Stimulated activated memory B cell treated with anti-CD40 and anti-IgM and Interleukin-4, amounts not matched to agents 10 μg/mL and 1 μg/mL and 100 μg/mL, for 72 hours (primary cell): ENCODE data around the gene NATD1.
A peak's percentile ranks its signal among the peaks of the same experiment; 100 is the strongest.

ENCODE experiments used
- ATAC-seq: fragments of 150-1000 bp; cut with Tn5 transposase; 2 replicates; pipeline ENCODE4 v1.10.0; 2021
- H3K27ac Mint-ChIP-seq: one replicate; pipeline ENCODE4 v1.8.0; 2022; ENCODE audit warnings: mild to moderate bottlenecking, mixed read lengths
- H3K27me3 Mint-ChIP-seq: one replicate; pipeline ENCODE4 v1.8.0; 2022; ENCODE audit warnings: mixed read lengths
- H3K36me3 Mint-ChIP-seq: one replicate; pipeline ENCODE4 v1.8.0; 2022; ENCODE audit warnings: mixed read lengths
- H3K4me1 Mint-ChIP-seq: one replicate; pipeline ENCODE4 v1.8.0; 2022; ENCODE audit warnings: mixed read lengths
- H3K4me3 Mint-ChIP-seq: one replicate; pipeline ENCODE4 v1.8.0; 2022; ENCODE audit warnings: mild to moderate bottlenecking, moderate library complexity, mixed read lengths
- H3K9me3 Mint-ChIP-seq: one replicate; pipeline ENCODE4 v1.8.0; 2022; ENCODE audit warnings: mixed read lengths

The NATD1 gene

DNA sequence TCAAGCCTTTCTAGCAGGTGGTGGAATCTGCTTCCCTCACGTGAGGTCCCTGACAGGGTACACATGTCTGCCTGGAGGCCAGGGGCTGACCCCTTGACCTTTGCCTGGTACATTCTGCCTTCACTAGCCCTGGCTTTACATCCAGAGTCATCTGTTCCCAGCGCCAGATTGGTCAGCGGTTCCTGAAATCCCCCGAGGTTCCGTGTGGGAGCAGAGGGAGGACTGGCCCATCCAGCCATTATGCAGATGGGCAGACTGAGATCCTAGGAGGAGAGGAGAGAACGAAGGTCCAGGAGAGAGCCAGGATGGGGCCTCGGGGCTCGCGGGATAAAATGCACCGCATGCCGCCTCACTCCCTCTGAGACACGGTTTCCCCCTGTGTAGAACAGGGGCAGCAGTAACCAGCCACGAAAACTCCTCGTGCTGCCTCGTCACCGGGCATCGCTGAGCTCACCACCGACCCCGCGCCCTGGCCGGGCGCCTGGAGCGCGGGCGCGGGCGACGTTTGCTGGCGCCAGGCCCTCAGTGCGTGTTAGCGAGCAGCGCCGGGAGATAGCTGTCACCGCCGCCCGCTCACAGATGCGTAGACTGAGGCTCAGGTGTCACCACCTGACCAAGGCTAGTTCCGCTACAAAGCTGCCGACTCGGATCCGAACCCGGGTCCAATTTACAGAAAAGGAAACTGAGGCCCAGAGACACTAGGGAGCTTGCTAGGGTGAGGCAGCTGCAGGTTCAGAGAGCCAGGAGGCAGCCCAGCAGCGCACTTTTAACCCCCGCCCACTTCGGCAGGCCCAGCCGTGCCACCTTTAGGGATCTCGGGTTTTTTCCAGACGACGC, 30.5 kb upstream of the NATD1 start:
- H3K9me3 Mint-ChIP-seq: no peaks in the 10 kb centered on the region
- H3K4me1 Mint-ChIP-seq: peaks cover 85% of the 10 kb centered on the region
- no peaks in the 10 kb centered on the region for H3K27me3 Mint-ChIP-seq
- peak overlapping the region; percentile 92 for H3K27ac Mint-ChIP-seq
- peak; percentile 0 for ATAC-seq
- peaks cover 14% of the 10 kb centered on the region for H3K36me3 Mint-ChIP-seq
- H3K4me3 Mint-ChIP-seq: peak overlapping the region; percentile 98

GRCh38 chr17:21282850-21283249, 29.6 kb upstream of the NATD1 start:
- Mint-ChIP-seq H3K4me1 (peaks cover 82% of the 10 kb centered on the region), H3K36me3 (peaks cover 14% of the 10 kb centered on the region), H3K4me3 (peak overlapping the region; percentile 50), H3K9me3 (no peaks in the 10 kb centered on the region), H3K27ac (peak overlapping the region; percentile 41), H3K27me3 (no peaks in the 10 kb centered on the region)
- ATAC-seq: no peak

DNA sequence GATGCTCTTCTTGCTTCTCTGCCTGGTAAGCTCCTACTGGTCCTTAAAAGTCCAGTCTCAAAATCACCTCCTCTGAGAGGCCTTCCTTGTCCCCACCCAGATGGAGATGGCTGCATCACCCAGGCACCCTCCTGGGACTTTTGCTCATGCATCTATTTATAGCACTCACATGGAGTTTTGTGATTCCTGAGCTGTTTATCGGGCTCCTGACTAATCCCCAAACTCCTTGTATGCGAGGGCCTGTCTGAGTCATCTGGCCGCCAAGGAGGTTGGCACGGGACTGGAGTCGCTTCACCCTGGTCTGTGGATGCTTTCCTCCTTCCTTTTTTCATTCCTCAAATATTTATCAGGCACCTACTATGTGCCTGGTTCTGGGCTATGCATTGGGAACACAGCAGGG, 29.0 kb upstream of the NATD1 start:
- ATAC-seq: no peak
- Mint-ChIP-seq H3K27ac (peak overlapping the region; percentile 41), H3K9me3 (no peaks in the 10 kb centered on the region), H3K4me1 (peaks cover 76% of the 10 kb centered on the region), H3K27me3 (no peaks in the 10 kb centered on the region), H3K36me3 (peaks cover 14% of the 10 kb centered on the region), H3K4me3 (peak overlapping the region; percentile 54)

GRCh38 chr17:21280081-21280518, 26.9 kb upstream of the NATD1 start:
- Mint-ChIP-seq H3K4me3 (no peak overlapping the region), H3K4me1 (peaks cover 65% of the 10 kb centered on the region), H3K27ac (peak overlapping the region; percentile 11), H3K36me3 (no peaks in the 10 kb centered on the region), H3K9me3 (no peaks in the 10 kb centered on the region), H3K27me3 (no peaks in the 10 kb centered on the region)
- peak; percentile 61 for ATAC-seq

GRCh38 chr17:21279582-21279981, 26.4 kb upstream of the NATD1 start:
- ATAC-seq: no peak
- Mint-ChIP-seq H3K4me3 (no peak overlapping the region), H3K27me3 (no peaks in the 10 kb centered on the region), H3K27ac (peak overlapping the region; percentile 11), H3K9me3 (no peaks in the 10 kb centered on the region), H3K36me3 (no peaks in the 10 kb centered on the region), H3K4me1 (peaks cover 70% of the 10 kb centered on the region)

DNA sequence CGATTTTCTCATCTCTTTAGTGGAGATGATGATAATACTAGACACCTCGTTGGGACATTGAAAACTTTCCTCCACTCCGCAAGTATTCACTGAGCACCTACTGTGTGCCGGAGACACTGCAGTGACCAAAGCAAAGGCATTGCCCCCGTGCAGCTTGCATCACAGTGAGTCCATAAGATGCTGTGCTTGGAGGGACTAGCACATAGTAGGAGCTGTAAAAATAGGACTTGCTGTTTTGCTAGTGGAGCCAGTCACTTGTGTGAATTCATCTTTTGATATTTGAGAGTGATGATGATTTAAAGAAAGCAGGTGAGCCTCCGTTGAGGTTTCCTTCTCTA, 26.0 kb upstream of the NATD1 start:
- Mint-ChIP-seq H3K27ac (peak overlapping the region; percentile 11), H3K4me1 (peaks cover 70% of the 10 kb centered on the region), H3K4me3 (no peak overlapping the region), H3K36me3 (no peaks in the 10 kb centered on the region), H3K9me3 (no peaks in the 10 kb centered on the region), H3K27me3 (no peaks in the 10 kb centered on the region)
- no peak for ATAC-seq

- Mint-ChIP-seq H3K36me3 (no peaks in the 10 kb centered on the region), H3K27ac (peak overlapping the region; percentile 11), H3K27me3 (no peaks in the 10 kb centered on the region), H3K4me1 (peaks cover 69% of the 10 kb centered on the region), H3K9me3 (no peaks in the 10 kb centered on the region), H3K4me3 (no peak overlapping the region)
- no peak for ATAC-seq
Measured at GRCh38 chr17:21278450-21279197, 25.4 kb upstream of the NATD1 start.

- H3K4me3 Mint-ChIP-seq: no peak overlapping the region
Measured at GRCh38 chr17:21277332-21277731, 24.1 kb upstream of the NATD1 start.

DNA sequence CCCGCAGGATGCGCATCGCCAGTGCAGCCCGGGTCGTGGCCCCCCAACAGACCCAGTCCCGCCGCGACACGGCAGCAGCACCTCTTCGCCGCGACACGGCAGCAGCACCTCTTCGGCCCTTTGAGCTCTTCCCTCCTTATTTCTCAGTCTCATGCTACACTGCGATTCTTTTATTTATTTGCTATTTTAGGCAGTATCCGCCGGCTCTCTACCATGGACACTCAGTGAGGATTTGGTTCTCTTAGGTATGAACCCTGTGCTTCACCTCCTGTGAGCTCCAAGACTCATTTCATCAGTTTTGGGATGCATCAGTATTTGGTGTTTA, 23.0 kb upstream of the NATD1 start:
- no peaks in the 10 kb centered on the region for H3K9me3 Mint-ChIP-seq
- H3K4me3 Mint-ChIP-seq: peak overlapping the region; percentile 85
- H3K4me1 Mint-ChIP-seq: peaks cover 46% of the 10 kb centered on the region

More at GRCh38 chr17:21277332-21277731, 24.1 kb upstream of the NATD1 start:
- no peak for ATAC-seq
- Mint-ChIP-seq H3K36me3 (no peaks in the 10 kb centered on the region), H3K27ac (no peak overlapping the region), H3K27me3 (no peaks in the 10 kb centered on the region), H3K9me3 (no peaks in the 10 kb centered on the region), H3K4me1 (peaks cover 57% of the 10 kb centered on the region)

GRCh38 chr17:21275579-21276263, 22.5 kb upstream of the NATD1 start:
- Mint-ChIP-seq H3K4me3 (peak overlapping the region; percentile 85), H3K27me3 (no peaks in the 10 kb centered on the region), H3K36me3 (no peaks in the 10 kb centered on the region), H3K9me3 (no peaks in the 10 kb centered on the region), H3K27ac (peak overlapping the region; percentile 86), H3K4me1 (peaks cover 41% of the 10 kb centered on the region)
- peak; percentile 96 for ATAC-seq

More for the DNA sequence above, 23.0 kb upstream of the NATD1 start:
- no peak for ATAC-seq
- peak overlapping the region; percentile 86 for H3K27ac Mint-ChIP-seq
- no peaks in the 10 kb centered on the region for H3K27me3 Mint-ChIP-seq
- no peaks in the 10 kb centered on the region for H3K36me3 Mint-ChIP-seq

DNA sequence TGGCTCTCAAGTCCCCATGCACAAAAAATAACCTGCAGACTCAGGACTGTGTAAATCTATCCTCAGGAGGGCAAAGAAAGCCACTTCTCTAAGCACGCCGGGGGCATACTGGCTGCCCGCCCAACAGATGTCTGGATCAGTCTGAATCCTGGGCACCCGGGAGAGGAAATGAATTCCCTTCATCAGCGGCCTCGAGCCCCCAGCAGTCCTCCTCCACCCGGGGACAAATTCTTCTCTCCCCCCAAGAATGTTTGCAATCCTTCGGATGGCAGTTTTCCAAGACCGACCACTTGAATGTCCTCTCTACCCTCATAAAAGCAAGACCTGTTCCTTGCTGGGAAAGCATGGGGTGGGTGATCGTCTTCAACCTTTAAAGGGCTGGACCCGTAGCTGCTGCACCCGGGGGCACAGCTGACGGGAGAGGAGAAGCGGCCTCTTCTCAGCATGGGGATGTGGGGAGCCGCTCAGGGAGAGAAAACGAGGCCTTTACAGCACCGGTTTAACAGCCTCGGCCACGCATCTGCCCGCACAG, 21.9 kb upstream of the NATD1 start:
- Mint-ChIP-seq H3K4me3 (peak overlapping the region; percentile 85), H3K9me3 (no peaks in the 10 kb centered on the region), H3K4me1 (peaks cover 35% of the 10 kb centered on the region), H3K27ac (peak overlapping the region; percentile 86), H3K27me3 (no peaks in the 10 kb centered on the region), H3K36me3 (no peaks in the 10 kb centered on the region)
- peak; percentile 0 for ATAC-seq

- no peak for ATAC-seq
- Mint-ChIP-seq H3K27ac (peak overlapping the region; percentile 33), H3K27me3 (no peaks in the 10 kb centered on the region), H3K9me3 (no peaks in the 10 kb centered on the region), H3K4me1 (peaks cover 28% of the 10 kb centered on the region), H3K36me3 (no peaks in the 10 kb centered on the region), H3K4me3 (no peak overlapping the region)
Measured at GRCh38 chr17:21272881-21273792, 19.9 kb upstream of the NATD1 start.

DNA sequence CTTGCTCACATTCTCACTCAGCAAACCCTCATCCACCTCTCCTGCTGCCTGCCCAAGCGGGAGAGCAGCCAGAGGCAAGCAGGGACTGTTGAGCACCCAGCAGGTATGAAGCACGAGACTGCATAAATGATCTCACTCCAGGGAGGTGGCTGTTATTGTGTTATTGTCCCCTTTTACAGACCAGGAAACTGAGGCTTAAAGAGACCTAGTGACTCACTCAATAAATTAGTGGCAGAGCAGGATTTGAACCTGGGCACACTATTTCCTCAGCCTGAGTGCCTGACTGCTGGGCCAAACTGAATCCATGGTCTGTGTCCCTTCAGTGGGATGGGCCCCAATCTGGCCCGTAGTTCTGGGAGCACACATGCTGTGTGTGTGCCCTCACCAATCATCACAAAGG, 19.0 kb upstream of the NATD1 start:
- H3K27ac Mint-ChIP-seq: peak overlapping the region; percentile 33
- H3K36me3 Mint-ChIP-seq: no peaks in the 10 kb centered on the region
- ATAC-seq: no peak
- peaks cover 37% of the 10 kb centered on the region for H3K4me1 Mint-ChIP-seq
- no peak overlapping the region for H3K4me3 Mint-ChIP-seq
- no peaks in the 10 kb centered on the region for H3K9me3 Mint-ChIP-seq
- H3K27me3 Mint-ChIP-seq: no peaks in the 10 kb centered on the region

GRCh38 chr17:21271454-21272183, 18.4 kb upstream of the NATD1 start:
- H3K4me3 Mint-ChIP-seq: no peak overlapping the region
- H3K27me3 Mint-ChIP-seq: no peaks in the 10 kb centered on the region
- H3K36me3 Mint-ChIP-seq: no peaks in the 10 kb centered on the region
- no peak for ATAC-seq
- no peak overlapping the region for H3K27ac Mint-ChIP-seq
- no peaks in the 10 kb centered on the region for H3K9me3 Mint-ChIP-seq
- peaks cover 40% of the 10 kb centered on the region for H3K4me1 Mint-ChIP-seq
